Esophagus muscularis mucosa (tissue), 3 donors: ENCODE data around the gene PIGB.

ENCODE experiments used
- CTCF ChIP-seq, 3 experiments: fragments of 200-600 bp in 2 of 3; fragments of 450-650 bp in 1 of 3; sonication (generic) in 2 of 3; IDR thresholded peaks; one replicate each; pipeline ENCODE4 v1.5.1; 2017 to 2019; ENCODE audit warnings: antibody characterized with exemption in 3 of 3, mild to moderate bottlenecking in 2 of 3, moderate library complexity in 1 of 3
- POLR2AphosphoS5 ChIP-seq, 2 donors: sonication (generic); formaldehyde crosslinking; IDR thresholded peaks; one replicate each; pipeline ENCODE4 v1.6.1; 2017; ENCODE audit warnings: antibody characterized with exemption in 2 of 2

DNA sequence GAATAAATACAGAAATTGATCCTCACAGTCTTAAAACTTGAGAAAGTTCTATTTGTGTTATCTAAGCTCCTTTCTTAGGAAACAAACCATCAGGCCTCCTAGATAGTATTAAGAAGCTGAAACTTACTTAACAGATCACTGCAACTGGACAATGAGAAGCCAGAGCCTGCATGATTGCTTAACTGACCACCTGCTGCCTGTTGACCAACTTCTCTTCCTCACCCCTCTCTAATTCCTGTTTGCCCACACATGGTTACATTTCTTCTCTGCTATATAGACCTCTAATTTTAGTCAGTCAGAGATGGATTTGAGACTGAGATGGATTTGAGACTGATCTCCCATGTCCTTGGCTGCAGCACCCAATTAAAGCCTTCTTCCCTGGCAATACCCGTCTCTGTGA lies 75.7 kb downstream of the PIGB start:
- TF ChIP-seq CTCF (IDR thresholded peaks at IDR 0.05) (no peak), POLR2AphosphoS5 (IDR thresholded peaks at IDR 0.05) (no peak)
